ENCODE data around the gene PCDH7. TPM values are rescaled to one million over a fixed set of nuclear protein-coding genes. Genes with fewer than 3 reads are reported as not detected.

Gene PCDH7
- polyA plus RNA-seq, 2 of the 4 experiments (the other 2 are of a cell fraction): 0.04 to 0.16 TPM

DNA sequence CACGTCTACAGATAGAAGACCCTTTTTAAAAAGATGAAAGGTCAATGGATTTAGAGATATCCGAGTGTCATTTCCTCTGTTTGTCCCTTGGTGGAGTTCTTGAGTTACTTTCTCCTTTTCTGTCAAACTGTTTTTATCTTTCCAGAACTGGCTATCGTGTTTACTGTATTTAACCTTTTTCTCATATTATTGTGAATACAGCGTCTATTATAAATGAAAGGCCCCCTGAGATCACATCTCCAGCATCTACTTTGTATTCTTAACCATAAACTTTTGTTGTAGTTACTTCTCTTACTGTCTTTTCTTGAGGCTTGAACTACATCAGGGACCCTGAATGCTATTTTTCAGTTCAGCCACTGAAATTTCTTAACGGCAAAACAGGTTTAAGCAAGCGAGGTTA is 4.0 kb upstream of the PCDH7 start:
- peak overlapping the region; percentile 91 for H3K4me2 ChIP-seq
- peak; percentile 6 to 14 for DNase-seq (ENCODE audit: low read depth in 1 of 2, low spot score in 1 of 2)
- no peak overlapping the region for H3K27ac ChIP-seq
- POLR2A ChIA-PET: no interaction called here
- CTCF ChIA-PET: no interaction called here
- H3K9me3 ChIP-seq: no peaks in the 10 kb centered on the region
- no peak for ATAC-seq
- TF ChIP-seq, protein P1, sequence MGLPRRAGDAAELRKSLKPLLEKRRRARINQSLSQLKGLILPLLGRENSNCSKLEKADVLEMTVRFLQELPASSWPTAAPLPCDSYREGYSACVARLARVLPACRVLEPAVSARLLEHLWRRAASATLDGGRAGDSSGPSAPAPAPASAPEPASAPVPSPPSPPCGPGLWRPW (IDR thresholded peaks at IDR 0.05): no peak
- TF ChIP-seq RAD21 (conservative IDR thresholded peaks at IDR 0.05 in 1 of 2, IDR thresholded peaks at IDR 0.05 in 1 of 2) (peak; percentile 42 to 48; a peak in 4 of 5 replicates), SMC3 (IDR thresholded peaks at IDR 0.05) (peak; percentile 30; the same call in 1 of the 3 replicates), ESRRA (IDR thresholded peaks at IDR 0.05; ENCODE audit: borderline replicate concordance, low read length) (no peak), FOSL2 (IDR thresholded peaks at IDR 0.05) (no peak), FOSL2 (CRISPR knock-in tag; IDR thresholded peaks at IDR 0.05) (no peak), CHD2 (IDR thresholded peaks at IDR 0.05; ENCODE audit: low read length, partially characterized antibody) (no peak), RFX5 (IDR thresholded peaks at IDR 0.05) (no peak), EP300 (IDR thresholded peaks at IDR 0.05) (no peak), MYC (IDR thresholded peaks at IDR 0.05; ENCODE audit: borderline replicate concordance, low read length) (no peak), TFCP2L1 (CRISPR knock-in tag; IDR thresholded peaks at IDR 0.05) (no peak), RNF2 (IDR thresholded peaks at IDR 0.05; ENCODE audit: borderline replicate concordance, low read depth) (no peak), SREBF2 (IDR thresholded peaks at IDR 0.05) (no peak)
- TF ChIP-seq, protein P2, sequence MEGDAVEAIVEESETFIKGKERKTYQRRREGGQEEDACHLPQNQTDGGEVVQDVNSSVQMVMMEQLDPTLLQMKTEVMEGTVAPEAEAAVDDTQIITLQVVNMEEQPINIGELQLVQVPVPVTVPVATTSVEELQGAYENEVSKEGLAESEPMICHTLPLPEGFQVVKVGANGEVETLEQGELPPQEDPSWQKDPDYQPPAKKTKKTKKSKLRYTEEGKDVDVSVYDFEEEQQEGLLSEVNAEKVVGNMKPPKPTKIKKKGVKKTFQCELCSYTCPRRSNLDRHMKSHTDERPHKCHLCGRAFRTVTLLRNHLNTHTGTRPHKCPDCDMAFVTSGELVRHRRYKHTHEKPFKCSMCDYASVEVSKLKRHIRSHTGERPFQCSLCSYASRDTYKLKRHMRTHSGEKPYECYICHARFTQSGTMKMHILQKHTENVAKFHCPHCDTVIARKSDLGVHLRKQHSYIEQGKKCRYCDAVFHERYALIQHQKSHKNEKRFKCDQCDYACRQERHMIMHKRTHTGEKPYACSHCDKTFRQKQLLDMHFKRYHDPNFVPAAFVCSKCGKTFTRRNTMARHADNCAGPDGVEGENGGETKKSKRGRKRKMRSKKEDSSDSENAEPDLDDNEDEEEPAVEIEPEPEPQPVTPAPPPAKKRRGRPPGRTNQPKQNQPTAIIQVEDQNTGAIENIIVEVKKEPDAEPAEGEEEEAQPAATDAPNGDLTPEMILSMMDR (IDR thresholded peaks at IDR 0.05): peak; percentile 35; the same call in 2 of the 3 replicates
- TF ChIP-seq, protein P3, sequence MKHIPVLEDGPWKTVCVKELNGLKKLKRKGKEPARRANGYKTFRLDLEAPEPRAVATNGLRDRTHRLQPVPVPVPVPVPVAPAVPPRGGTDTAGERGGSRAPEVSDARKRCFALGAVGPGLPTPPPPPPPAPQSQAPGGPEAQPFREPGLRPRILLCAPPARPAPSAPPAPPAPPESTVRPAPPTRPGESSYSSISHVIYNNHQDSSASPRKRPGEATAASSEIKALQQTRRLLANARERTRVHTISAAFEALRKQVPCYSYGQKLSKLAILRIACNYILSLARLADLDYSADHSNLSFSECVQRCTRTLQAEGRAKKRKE (CRISPR knock-in tag; IDR thresholded peaks at IDR 0.05; ENCODE audit: low read depth): no peak
- H3K4me1 ChIP-seq: peaks cover 5% of the 10 kb centered on the region; the same call in 1 of the 3 replicates
- H3K4me3 ChIP-seq: peak overlapping the region; percentile 41; the same call in 1 of the 3 replicates
- no peak for FAIRE-seq
- WGBS (ENCODE audit: missing lambda C conversion rate): 3% methylated on average over 6 of the region's 6 CpGs

DNA sequence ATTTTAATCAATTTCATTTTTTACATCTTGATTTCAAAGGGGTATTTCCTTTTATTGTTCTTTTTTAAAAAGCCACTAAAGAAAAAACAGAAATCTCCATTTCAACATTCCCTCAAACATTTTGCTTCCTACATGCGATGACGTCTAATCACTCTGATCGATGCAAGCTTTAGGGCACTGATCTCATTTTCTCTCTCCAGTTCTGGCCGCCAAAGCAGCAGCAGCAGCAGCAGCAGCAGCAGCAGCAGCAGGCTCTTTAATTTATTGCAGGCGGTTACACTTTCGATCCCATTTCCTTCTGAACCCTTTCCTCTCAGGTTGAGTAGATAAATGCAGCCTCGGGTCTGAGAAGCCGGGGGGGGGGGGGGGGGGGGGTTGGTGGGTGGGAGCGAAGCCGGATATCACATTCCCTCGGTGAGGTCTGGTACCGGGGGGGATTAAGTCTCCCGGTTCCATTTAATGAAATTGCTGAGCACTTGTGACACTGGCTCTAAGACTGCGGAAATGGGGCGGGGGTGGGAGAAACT is 3.4 kb upstream of the PCDH7 start:
- DNase-seq (ENCODE audit: low read depth in 1 of 2, low spot score in 1 of 2) (peak in 1 of 2 experiments; percentile 1), FAIRE-seq (no peak), ATAC-seq (no peak)
- Histone ChIP-seq H3K4me2 (peak overlapping the region; percentile 91), H3K27ac (no peak overlapping the region), H3K9me3 (no peaks in the 10 kb centered on the region), H3K4me1 (peaks cover 5% of the 10 kb centered on the region; the same call in 1 of the 3 replicates), H3K4me3 (peak overlapping the region; percentile 41)
- TF ChIP-seq CHD2 (IDR thresholded peaks at IDR 0.05; ENCODE audit: low read length, partially characterized antibody): no peak
- TF ChIP-seq ZC3H11A (IDR thresholded peaks at IDR 0.05): no peak
- no peak for TF ChIP-seq HDAC2 (IDR thresholded peaks at IDR 0.05)
- TF ChIP-seq PHF8 (IDR thresholded peaks at IDR 0.05; ENCODE audit: borderline replicate concordance, low read depth): no peak
- TF ChIP-seq RNF2 (IDR thresholded peaks at IDR 0.05; ENCODE audit: borderline replicate concordance, low read depth): no peak
- TF ChIP-seq CBX8 (IDR thresholded peaks at IDR 0.05): no peak
- no peak for TF ChIP-seq NR3C1 (IDR thresholded peaks at IDR 0.05)
- TF ChIP-seq BHLHE40 (IDR thresholded peaks at IDR 0.05; ENCODE audit: low read depth, low read length): no peak
- TF ChIP-seq, protein P4, sequence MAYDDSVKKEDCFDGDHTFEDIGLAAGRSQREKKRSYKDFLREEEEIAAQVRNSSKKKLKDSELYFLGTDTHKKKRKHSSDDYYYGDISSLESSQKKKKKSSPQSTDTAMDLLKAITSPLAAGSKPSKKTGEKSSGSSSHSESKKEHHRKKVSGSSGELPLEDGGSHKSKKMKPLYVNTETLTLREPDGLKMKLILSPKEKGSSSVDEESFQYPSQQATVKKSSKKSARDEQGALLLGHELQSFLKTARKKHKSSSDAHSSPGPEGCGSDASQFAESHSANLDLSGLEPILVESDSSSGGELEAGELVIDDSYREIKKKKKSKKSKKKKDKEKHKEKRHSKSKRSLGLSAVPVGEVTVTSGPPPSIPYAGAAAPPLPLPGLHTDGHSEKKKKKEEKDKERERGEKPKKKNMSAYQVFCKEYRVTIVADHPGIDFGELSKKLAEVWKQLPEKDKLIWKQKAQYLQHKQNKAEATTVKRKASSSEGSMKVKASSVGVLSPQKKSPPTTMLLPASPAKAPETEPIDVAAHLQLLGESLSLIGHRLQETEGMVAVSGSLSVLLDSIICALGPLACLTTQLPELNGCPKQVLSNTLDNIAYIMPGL (CRISPR knock-in tag; IDR thresholded peaks at IDR 0.05; ENCODE audit: borderline replicate concordance): no peak
- TF ChIP-seq ZFP36 (IDR thresholded peaks at IDR 0.05; ENCODE audit: borderline replicate concordance, partially characterized antibody): no peak
- TF ChIP-seq TFCP2L1 (CRISPR knock-in tag; IDR thresholded peaks at IDR 0.05): no peak
- TF ChIP-seq, protein P5, sequence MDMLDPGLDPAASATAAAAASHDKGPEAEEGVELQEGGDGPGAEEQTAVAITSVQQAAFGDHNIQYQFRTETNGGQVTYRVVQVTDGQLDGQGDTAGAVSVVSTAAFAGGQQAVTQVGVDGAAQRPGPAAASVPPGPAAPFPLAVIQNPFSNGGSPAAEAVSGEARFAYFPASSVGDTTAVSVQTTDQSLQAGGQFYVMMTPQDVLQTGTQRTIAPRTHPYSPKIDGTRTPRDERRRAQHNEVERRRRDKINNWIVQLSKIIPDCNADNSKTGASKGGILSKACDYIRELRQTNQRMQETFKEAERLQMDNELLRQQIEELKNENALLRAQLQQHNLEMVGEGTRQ (IDR thresholded peaks at IDR 0.05): no peak
- TF ChIP-seq, protein P6, sequence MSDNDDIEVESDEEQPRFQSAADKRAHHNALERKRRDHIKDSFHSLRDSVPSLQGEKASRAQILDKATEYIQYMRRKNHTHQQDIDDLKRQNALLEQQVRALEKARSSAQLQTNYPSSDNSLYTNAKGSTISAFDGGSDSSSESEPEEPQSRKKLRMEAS (IDR thresholded peaks at IDR 0.05): no peak
- TF ChIP-seq HEYL (CRISPR knock-in tag; IDR thresholded peaks at IDR 0.05): no peak
- TF ChIP-seq MYC (IDR thresholded peaks at IDR 0.05; ENCODE audit: borderline replicate concordance, low read length): no peak
- ChIA-PET CTCF (no interaction called here), POLR2A (no interaction called here)
- WGBS (ENCODE audit: missing lambda C conversion rate): 4% methylated on average over 7 of the region's 15 CpGs
